NCI-H1417 (cell line): ENCODE measurements around the gene SLC6A3.
"Not testable (repeated sequence)": the region's sequence is repeated elsewhere in the genome, so short reads cannot be mapped to it uniquely, and the experiment has no call there.

ENCODE experiments used
- DNase-seq, 3 experiments: peaks; one replicate each; lab custom pipeline; 2025; lab: John Stamatoyannopoulos, UW

SLC6A3 gene

DNA sequence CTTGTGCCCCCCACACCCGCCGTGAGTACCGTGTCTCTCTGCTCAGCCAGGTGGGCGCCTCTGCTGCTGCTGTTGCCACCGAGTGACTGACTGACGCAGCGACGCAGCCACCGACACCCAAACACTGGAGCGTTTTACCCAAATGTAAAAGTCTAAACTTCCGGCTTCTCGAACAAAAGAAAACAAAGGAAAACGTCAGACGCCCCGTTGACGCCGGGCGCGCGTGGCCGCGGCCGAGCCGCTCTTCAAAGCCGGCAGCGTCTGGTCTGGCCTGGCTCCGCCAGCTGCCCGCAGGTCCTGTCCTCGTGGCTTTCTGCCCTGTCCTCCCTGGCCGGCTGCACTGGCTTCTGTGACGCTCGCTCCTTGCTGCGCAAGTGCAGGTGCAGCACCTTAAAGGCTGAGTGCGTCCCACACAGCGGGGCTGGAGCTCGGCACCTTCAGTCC is 58.9 kb downstream of the SLC6A3 start:
- peak in 2 of 3 experiments; percentile 83 to 85 for DNase-seq

DNA sequence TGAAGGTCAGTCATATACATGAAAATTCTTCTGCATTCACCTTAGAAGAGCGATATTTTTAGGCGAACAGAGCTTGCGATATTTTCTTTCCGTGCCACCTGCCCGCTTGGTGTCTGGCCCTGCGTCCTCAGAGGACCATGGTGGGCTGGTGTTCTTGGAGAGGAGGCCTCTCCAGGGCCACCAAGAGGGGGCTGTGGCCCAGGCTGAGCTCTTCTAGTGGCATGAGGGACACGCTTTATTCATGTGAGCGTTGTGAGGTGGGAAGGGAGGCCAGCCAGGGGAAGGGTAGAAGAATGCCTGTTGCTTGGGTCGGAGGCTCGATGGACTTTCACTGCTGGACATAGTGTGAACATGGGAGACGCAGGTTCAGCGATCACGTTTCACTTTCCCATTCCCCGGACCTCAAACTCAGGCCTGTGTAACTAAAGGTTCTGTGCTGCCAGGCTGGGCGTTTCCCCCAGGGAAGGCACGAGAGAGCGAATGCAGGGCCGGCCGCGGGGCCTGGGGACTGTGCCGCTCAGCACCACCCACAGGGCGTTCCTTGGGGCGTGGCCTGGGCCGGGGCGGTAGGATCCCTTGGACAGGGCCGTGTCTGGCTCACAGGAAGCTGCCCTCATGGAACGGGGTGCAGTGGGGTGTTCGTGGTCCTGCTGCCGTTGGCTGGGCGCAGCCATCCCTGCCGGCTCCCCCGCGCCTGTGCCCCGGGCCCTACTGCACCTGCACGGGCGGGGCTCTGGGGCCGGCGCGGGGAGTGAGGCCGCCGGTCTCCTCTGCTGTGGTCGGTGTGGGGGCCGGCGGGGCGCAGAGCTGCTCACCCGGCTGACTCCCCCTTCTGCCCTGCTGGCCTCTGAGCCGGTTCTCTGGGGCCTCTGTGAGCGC is 59.6 kb downstream of the SLC6A3 start:
- peak; percentile 79 to 89 (median 87) for DNase-seq

DNA sequence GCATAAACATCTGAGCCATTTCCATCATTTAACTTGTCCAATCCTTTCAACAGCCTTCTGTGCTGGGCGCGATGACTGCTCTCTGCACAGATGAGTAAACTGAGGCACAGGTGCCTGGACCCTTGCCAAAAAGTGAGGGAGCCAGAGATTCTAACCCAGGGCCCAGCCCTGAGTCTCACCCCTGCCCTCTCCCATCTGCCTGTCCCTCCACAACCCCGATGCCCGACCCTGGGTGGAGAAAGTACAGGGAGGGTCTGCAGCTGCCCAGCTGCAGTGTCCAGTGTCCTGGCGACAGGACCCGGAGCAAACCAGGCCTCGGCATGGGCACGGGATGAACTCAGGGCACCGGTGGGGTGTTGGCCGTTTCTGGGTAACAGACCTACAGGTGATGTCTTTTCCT is 60.7 kb downstream of the SLC6A3 start:
- no peak for DNase-seq

DNA sequence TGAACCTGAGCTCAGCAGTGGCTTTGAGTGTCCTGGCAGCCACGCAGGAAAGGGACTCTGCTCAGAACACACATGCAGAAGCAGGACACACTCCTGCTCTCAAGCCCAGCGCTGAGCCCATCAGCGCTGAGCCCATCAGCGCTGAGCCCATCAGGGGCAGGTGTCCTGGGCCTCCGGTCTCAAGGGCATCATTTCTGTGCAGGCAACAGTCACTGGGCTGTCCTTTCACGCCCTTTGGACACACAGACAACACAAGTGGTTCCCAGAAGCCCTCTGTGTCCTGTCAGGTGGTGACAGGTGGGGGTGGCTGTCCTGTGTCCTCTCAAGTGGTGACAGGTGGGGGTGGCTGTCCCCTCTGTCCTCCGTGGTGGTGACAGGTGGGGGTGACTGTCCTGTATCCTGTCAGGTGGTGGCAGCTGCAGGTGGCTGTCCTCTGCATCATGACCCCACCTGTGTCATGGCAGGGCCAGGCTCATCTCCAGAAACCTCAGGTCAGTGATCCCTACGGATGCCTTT is 61.3 kb downstream of the SLC6A3 start:
- DNase-seq: peak in 1 of 3 experiments; percentile 9

DNA sequence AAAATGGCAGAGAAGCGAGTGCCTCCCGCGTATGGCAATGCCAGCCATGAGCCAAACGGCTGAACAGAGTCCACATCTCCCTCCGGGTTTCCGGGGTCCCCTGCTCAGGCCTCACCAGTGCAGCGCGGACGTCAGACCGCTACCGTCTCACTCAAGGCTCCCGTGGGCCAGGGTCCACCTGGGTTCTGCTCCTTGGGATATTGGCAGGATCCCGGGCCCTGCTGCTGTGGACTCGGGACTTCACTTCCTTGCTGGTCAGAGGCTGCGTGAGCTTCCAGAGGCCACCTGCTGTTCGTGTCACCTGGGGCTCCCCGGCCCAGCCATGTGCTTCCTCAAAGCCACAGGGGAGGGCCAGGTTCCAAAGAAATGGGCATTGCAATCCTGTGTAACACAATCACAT is 61.9 kb downstream of the SLC6A3 start:
- no peak for DNase-seq

DNA sequence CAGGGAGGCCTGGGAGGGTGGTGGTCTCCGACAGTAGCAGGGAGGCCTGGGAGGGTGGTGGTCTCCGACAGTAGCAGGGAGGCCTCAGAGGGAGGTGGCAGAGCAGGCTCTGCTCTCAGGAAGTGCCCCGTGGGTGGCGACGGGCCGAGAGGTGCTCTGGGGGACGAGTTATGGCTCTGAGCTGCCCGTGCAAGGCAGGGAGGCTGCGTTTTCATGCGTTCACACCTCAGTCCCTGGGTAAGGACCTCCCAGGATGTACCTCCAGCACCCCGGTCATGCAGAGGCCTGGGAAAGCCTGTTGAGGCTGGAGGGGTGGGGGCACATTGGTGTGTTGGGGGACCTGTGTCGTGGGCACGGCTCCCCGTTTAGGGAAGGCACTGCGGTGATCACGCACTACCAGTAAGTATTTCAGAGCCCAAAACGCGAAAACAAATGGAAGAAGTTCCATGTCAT is 63.0 kb downstream of the SLC6A3 start:
- no peak for DNase-seq

DNA sequence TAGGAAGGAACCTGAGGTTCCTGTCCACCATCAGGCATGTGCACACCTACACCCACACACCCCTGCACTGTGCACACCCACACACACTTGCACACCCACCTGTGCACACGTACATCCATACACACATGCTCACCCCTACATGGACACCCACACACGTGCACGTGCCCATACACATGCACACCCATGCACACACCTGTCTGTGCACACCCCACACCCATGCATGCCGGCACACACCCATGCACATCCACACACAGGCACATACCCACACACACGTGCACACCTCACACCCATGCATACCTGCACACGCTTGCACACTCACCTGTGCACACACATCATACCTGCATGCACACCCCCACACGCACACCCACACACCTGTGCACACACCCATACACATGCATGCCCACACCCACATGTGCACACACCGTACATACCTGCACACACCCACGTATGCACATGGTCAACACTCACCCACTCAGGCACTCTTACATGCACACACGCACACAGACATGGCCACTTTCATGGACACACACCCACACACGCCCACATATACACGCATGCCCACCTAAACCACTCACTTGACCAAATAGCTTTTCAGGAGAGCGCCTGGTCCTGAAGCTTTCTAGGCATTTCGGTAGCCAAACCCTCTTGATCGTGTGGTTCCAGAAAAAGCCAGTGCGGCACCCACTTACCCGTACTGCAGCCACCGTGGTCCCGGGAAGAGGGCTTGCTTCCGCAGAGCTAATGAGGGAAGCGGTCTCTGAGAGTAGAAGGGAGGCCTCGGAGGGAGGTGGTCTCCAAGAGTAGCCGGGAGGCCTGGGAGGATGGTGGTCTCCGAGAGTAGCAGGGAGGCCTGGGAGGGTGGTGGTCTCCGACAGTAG is 63.6 kb downstream of the SLC6A3 start:
- no peak for DNase-seq

DNA sequence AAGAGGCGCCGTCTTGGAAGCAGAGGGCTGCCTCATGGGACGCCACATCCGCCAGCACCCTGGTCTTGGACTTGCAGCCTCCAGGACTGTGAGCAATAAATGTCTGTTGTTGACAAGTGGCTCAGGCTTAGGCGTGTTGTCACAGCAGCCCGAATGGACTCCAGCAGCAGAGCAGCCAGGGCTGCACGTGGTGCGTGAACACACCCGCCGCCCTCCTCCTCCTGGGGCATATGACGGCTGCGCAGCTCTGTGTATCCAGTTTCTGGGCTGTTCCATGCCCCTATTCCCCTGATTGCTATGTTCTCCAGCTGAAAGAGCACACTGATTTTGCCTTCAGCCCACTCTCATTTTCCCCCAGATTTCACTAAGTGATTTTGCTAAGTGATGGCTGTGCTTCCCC is 64.3 kb downstream of the SLC6A3 start:
- DNase-seq: peak in 2 of 3 experiments; percentile 39 to 51

DNA sequence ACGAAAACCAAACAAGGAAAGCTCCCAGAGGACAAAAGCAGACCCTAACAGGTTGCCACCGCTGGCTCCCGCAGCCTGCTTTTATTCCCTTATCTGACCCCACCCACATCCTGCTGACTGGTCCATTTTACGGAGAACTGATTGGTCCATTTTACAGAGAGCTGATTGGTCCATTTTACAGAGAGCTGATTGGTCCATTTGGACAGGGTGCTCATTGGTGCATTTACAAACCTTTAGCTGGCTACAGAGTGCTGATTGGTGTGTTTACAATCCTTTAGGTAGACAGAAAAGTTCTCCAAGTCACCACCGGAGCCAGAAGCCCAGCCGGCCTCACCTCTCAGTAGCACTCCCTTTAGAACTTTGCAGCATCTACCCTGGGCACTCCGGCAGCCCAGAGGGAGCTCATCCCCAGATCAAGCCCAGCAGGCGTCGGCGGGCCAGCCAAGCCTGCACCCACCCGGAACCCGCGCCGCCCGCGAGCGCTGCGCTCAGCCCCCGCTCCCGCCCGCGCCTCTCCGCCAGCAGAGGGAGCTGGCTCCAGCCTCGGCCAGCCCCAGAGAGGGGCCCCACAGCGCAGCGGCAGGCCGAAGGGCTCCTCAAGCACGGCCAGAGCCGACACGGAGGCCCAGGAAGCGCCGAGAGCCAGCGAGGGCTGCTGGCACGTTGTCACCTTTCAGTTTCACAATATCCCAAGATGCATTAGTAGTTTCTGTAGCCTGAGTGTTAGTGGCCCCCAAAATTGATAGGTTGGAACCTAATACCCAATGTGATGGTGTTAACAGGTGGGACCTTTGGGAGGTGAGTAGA is 65.0 kb downstream of the SLC6A3 start:
- peak in 2 of 3 experiments; percentile 22 to 55 for DNase-seq

DNA sequence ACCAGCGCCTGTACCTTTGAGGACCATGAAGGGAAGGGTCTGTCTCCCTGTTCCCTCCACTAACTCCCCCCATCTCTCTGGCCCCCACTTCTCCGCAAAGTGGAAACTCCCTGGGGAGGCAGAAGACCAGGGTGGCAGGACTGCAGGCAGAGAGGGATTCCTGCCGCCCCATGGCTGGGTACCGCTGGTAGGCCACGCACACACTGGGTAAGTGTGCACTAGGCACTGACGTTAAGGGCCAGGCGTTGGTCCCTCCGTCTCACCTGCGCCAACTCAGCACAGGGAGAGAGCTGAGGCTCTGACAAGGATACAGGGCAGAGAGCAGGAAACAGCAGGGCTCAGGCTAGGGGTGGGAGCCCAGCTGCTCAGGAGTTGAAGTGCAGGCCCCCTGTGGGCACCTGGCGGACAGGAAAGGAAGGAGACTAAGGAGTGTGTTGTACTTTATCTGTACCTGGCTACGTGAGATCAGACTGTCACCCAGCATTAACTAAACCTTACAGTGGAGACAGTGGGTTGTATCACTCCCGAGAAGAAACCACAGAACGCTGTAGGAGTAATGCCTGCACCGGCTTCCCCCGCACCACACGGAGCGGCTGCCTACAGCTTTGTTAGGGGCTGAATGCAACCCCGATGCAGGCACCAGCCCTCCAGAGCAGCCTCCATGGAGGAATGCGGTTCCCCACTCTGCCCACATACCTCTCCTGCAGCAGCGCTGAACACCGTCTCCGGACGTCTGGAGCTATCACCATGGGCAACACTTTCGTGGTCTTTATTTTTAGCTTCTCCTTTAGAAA is 66.2 kb downstream of the SLC6A3 start:
- no peak for DNase-seq

DNA sequence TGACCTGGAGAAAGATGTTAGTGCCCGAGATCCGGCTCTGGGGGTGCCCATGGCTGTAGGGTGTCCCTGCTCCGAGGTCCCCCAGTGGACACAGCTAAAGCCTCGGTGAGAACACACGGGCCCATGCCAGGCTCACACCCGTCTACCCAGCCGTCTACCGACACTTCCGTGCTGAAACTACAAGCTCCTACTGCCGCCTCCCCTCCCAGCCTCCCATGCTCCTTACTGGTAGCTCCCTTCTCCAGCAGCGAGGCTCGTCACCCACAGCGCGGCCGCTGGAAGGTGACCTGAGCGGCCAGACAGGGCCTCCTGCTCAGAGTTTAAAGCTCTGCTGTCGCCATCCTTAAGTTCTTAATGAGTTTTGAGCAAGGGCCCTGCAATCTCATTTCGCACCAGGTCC is 67.1 kb downstream of the SLC6A3 start:
- no peak for DNase-seq

DNA sequence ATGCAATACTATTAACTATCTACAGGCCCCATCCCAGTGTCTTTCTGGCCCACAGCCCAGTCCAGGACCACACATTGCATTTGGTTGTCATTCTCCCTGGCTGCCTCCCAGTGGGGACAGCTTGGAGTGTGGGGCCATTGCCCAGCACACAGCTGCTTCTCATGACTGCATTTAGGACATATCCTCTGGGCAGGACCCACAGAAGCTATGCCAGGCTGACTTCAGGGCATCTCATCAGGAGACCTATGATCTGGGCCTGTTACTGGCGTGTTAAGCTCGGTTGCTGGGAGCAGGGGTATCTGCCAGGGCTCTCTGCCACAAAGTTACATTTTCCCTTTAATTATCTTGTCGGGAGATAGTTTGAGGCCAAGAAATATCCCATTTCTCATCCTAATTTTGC is 68.3 kb downstream of the SLC6A3 start:
- DNase-seq: no peak

DNA sequence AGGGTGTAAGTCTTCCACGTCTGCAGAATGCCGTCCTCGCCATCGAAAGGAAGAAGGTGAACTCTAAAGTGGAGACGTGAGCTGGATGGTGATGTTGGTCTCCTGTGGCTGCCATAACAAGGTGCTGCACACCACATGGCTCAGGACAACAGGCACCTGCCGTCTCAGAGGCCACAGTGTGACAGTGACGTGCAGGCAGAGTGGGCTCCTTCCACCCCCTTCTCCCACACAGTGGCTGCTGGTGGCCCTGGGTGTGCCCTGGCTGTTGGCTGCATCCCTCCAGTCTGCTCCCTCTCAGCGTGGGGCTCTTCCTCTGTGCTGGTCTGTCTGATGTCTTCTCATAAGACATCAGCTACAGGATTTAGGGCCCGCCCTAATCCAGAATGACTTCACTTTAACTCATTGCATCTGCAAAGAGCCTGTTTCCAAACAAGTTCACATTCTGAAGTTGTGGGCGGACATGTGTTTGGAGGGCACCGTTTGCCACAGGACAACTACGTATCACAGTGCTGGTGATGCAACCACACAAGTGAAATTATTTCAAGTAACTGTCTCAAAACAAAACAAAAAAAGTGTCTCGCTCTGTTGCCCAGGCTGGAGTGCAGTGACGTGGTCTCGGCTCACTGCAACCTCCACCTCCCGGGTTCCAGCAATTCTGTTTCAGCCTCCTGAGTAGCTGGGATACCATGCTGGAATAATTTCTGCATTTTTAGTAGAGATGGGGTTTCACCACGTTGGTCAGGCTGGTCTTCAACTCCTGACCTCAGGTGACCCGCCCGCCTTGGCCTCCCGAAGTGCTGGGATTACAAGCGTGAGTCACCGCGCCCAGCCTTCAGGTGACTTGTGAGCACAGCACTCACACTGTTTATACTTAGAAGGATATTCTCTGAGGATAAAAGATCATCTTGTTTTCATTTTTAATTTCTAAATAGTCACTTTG is 69.1 kb downstream of the SLC6A3 start:
- DNase-seq: no peak

DNA sequence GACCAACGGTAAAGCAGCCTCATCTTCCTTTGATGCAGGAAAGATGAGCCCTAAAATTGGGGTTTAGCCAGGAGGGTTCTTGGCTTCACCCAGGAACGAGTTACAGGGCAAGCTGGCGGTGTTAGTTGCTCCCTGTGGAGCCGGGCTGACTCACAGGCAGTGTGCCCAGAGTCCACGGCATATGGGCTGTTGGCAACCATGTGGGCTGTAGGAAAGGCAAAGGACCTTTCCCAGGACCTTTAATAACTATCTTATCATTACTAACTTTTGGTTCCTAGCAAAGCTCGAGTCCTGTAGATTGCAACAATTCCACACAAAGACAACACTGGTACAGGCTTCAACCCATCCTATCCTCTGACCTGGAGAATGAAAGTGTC is 70.6 kb downstream of the SLC6A3 start:
- DNase-seq: no peak

DNA sequence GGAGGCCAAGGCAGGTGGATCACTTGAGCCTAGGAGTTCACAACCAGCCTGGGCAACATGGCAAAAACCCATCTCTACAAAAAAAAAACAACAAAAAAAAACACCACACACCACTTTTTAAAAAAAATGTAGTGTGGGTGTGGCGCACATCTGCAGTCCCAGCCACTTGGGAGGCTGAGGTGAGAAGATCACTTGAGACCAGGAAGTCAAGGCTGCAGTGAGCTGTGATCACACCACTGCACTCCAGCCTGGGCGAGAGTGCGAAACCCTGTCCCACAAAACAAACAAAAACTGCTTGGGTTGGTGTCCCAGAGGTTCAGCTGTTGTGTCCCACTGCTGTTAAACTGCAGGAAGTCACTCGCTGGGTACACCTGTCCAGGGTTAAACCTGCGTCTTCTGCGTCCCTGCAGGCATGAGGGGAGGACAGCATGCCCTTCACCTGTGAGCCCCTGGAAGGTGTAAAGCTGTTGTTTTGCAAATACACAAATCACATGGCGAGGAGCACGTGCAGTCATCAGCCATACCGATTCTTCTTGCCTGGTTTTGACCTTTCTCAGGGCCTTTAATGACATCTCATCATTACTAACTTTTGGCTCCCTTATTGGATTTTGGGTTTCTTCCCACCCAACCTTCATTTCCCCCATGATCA is 71.1 kb downstream of the SLC6A3 start:
- DNase-seq: no peak

DNA sequence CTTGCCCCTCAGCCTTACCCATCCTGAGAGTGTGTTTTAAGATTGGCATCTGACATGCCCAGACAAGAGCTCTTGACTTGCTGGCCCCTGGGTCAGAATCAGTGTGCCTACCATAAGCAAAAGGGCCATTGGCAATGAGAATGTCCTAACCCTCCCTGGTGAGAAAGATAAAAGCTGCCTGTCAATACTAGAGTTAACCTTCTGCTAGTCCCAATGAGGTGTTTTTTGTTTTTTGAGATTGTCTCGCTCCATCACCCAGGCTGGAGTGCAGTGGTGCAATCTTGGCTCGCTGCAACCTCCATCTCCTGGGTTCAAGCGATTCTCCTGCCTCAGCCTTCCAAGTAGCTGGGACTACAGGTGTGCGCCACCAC is 73.3 kb downstream of the SLC6A3 start:
- not testable (repeated sequence) for DNase-seq

DNA sequence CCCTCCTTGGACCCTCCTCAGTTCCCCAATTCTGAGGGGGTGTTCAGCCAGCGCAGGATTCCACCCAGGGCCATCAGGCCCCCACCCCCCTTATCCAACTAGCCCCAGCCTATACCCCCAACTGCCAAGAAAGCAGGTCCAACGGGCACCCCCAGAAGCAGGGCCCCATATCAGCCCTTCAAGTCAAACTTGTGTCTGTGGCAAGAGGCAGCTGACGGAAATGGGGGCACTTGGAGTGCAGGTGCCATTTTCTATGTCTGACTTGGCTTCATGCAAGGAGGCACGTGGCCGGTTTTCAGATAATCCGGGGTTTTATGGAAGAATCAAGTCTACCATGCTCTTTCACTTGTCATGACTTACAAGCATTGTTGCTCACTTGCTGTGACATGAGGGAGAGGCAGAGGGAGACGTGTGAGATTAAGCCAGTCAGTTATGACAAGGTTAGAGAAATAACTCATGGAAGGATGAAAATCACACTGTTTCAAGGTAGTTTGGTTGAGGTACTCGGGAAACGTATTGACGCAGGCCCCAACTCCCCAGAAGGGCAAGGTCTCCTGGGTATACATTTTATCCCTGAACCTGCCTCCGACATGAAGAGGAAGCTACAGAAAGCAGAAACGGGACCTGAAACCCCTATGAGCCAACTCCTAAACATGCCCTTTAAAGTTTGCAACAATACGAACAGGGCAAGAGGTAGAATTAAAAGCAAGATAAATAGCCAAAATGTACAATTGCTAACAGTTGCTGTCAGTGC is 73.8 kb downstream of the SLC6A3 start:
- no peak for DNase-seq

DNA sequence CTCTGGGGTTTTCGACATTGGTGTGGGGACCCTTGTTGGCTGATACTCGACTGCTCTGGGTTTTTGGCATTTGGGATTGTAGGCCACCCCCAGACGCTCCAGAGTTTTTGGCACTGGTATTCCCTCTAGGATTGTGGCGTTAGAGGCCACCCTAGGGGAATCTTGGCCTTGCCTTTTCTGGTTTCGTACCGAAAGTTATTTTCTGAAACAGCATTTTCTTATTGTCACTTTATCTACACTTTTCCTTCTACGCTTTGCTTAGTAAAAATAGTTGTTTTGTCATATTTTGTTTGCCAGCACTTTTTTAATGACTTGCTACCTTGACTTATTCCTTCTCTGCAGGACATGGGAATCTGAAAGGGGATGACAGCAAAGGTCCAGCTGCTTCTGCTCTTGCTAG is 75.2 kb downstream of the SLC6A3 start:
- no peak for DNase-seq

DNA sequence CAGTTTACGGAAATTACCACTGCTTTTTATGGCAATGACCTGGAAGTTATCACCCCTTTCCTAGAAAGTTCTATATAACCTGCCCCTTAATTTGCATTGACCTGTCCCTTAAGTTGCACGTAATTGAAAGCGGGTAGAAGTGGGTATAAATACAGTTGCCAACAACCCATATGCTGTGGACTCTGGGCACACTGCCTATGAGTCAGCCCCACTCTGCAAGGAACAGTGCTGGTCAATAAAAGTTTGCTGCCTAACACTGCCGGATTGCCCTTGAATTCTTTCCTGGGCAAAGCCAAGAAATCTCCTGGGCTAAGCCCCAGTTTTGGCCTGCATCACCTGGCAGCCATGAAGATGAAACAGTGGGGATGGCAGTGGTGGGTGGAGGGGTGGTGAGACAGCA is 76.5 kb downstream of the SLC6A3 start:
- DNase-seq: no peak
